Astrocyte of the spinal cord (primary cell): Measurements from ENCODE around the gene RPS21.

Source experiments
- DNase-seq: peaks from one replicate; pipeline ENCODE4 v3.0.0; 2011; ENCODE audit warnings: low read depth, low spot score
- H3K4me3 ChIP-seq: 2 replicates; pipeline ENCODE4 v1.5.1; 2011; ENCODE audit warnings: low read depth, mild to moderate bottlenecking, low read length, moderate library complexity
- in situ Hi-C: cut with HindIII; loops from 2 replicates; pipeline ENCODE4 v1.10.0; 2017; ENCODE audit warnings: low sequenced_read_pairs
- TF ChIP-seq, protein P1 (sequence below): IDR thresholded peaks from 2 replicates; pipeline ENCODE4 v1.5.1; 2012; ENCODE audit warnings: low read depth, mild to moderate bottlenecking, low read length, inconsistent platforms

Gene RPS21

GRCh38 chr20:62430866-62431447 lies 44.1 kb downstream of the RPS21 start:
- DNase-seq: no peak
- in situ Hi-C loops: no loop called here
- TF ChIP-seq, protein P1, sequence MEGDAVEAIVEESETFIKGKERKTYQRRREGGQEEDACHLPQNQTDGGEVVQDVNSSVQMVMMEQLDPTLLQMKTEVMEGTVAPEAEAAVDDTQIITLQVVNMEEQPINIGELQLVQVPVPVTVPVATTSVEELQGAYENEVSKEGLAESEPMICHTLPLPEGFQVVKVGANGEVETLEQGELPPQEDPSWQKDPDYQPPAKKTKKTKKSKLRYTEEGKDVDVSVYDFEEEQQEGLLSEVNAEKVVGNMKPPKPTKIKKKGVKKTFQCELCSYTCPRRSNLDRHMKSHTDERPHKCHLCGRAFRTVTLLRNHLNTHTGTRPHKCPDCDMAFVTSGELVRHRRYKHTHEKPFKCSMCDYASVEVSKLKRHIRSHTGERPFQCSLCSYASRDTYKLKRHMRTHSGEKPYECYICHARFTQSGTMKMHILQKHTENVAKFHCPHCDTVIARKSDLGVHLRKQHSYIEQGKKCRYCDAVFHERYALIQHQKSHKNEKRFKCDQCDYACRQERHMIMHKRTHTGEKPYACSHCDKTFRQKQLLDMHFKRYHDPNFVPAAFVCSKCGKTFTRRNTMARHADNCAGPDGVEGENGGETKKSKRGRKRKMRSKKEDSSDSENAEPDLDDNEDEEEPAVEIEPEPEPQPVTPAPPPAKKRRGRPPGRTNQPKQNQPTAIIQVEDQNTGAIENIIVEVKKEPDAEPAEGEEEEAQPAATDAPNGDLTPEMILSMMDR: no peak
- no peak overlapping the region for H3K4me3 ChIP-seq

- in situ Hi-C loops: no loop called here
- DNase-seq: no peak
- H3K4me3 ChIP-seq: no peak overlapping the region
Measured at GRCh38 chr20:62433658-62434497, 47.0 kb downstream of the RPS21 start.

DNA sequence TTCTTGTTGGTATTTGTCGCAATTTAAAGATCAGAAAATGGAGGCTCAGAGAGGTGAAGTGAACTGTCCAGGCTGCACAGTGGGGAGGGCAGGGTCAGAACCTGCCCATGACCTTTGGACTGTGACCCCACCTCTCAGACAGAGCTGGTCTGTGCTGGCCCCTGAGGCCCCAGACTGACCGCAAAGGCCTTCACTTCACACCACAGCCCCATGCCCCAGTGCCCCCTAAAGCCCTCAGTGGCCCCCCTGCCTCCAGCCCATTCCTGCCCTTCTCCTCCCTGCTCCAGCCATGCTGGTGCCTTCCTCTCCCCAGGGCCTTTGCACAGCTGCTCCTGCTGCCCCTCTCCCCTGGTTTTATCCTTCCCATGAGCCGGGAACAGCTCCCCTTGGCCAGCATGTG lies 49.8 kb downstream of the RPS21 start:
- DNase-seq: no peak
- in situ Hi-C loops: no loop called here
- no peak overlapping the region for H3K4me3 ChIP-seq
- TF ChIP-seq, protein P1: no peak

More at GRCh38 chr20:62433658-62434497, 47.0 kb downstream of the RPS21 start:
- TF ChIP-seq, protein P1: no peak

GRCh38 chr20:62437496-62437895 lies 50.6 kb downstream of the RPS21 start:
- in situ Hi-C loops: no loop called here
- TF ChIP-seq, protein P1: no peak
- no peak overlapping the region for H3K4me3 ChIP-seq
- DNase-seq: no peak

- H3K4me3 ChIP-seq: no peak overlapping the region
- in situ Hi-C loops: no loop called here
- TF ChIP-seq, protein P1: no peak
- DNase-seq: no peak
Measured at GRCh38 chr20:62437927-62438326, 51.0 kb downstream of the RPS21 start.
